ENCODE results near the gene GPR176. TPM values are rescaled to one million over a fixed set of nuclear protein-coding genes. Genes with fewer than 3 reads are reported as not detected.

The GPR176 gene
- polyA plus RNA-seq, 3 donors, result 0.08 to 0.18 TPM; not detected in 1

DNA sequence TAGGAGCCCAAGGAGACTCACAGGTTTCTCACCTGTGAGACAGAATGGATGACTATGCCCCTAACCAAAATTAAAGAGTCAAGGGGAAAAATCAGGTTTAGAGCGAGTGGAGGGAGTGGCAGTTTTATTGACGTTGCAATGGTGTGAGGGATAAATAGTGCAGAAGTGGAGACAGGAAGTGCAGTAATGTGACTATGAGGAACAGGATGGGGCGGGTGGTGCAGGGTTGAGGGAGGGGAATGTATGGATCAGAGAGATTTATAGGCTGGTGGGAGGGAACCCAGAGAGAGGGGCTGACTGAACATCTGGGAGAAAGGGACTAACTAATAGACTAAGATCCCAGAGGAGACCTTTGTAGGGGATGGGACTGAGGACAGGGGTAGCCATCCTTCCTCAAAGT is 40.3 kb upstream of the GPR176 start:
- no peak overlapping the region for H3K4me3 Mint-ChIP-seq
- H3K36me3 ChIP-seq (replicated peaks in 1 of 2; ENCODE audit: control insufficient read depth in 1 of 2, insufficient read depth in 2 of 2, low read length in 2 of 2), result peaks cover 59 to 88% of the 10 kb centered on the region in 2 donors
- H3K9me3 Mint-ChIP-seq, result peaks cover 0 to 2% (median 0%) of the 10 kb centered on the region in 7 donors
- no peak overlapping the region for H2AFZ ChIP-seq (ENCODE audit: insufficient read depth, low read depth, low read length, poor library complexity, severe bottlenecking)
- no peaks in the 10 kb centered on the region for H3K9me3 ChIP-seq (replicated peaks in 1 of 2; ENCODE audit: control insufficient read depth in 1 of 2, insufficient read depth in 1 of 2, low read length in 2 of 2)
- TF ChIP-seq, protein P1, sequence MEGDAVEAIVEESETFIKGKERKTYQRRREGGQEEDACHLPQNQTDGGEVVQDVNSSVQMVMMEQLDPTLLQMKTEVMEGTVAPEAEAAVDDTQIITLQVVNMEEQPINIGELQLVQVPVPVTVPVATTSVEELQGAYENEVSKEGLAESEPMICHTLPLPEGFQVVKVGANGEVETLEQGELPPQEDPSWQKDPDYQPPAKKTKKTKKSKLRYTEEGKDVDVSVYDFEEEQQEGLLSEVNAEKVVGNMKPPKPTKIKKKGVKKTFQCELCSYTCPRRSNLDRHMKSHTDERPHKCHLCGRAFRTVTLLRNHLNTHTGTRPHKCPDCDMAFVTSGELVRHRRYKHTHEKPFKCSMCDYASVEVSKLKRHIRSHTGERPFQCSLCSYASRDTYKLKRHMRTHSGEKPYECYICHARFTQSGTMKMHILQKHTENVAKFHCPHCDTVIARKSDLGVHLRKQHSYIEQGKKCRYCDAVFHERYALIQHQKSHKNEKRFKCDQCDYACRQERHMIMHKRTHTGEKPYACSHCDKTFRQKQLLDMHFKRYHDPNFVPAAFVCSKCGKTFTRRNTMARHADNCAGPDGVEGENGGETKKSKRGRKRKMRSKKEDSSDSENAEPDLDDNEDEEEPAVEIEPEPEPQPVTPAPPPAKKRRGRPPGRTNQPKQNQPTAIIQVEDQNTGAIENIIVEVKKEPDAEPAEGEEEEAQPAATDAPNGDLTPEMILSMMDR (IDR thresholded peaks at IDR 0.05), result no peak
- intact Hi-C loops (cut with micrococcal nuclease), result no loop called here
- H3K36me3 Mint-ChIP-seq, result peaks cover 29 to 46% of the 10 kb centered on the region in 2 donors
- H3K9ac ChIP-seq (ENCODE audit: insufficient read depth, low read length, poor library complexity, severe bottlenecking), result no peak overlapping the region
- H3K4me2 ChIP-seq (replicated peaks; ENCODE audit: extremely low read depth, low read length, poor library complexity, severe bottlenecking), result no peak overlapping the region
- no peaks in the 10 kb centered on the region for H4K20me1 ChIP-seq (ENCODE audit: insufficient read depth, low read length)
- no peak for DNase-seq
- H3K79me2 ChIP-seq (ENCODE audit: insufficient read depth, low read length), result no peaks in the 10 kb centered on the region
- peak overlapping the region in 1 of 2 donors; percentile 33 for H3K27ac ChIP-seq (ENCODE audit: low read depth in 1 of 2, low read length in 2 of 2)
- WGBS (ENCODE audit: insufficient coverage), result 20% methylated on average over 3 of the region's 3 CpGs
- H3K27me3 Mint-ChIP-seq (ENCODE audit: low read depth in 3 of 3), result no peaks in the 10 kb centered on the region
- H3K4me1 Mint-ChIP-seq, result no peaks in the 10 kb centered on the region
- H3K4me3 ChIP-seq (replicated peaks in 1 of 3; ENCODE audit: low read depth in 2 of 3, low read length in 3 of 3), result no peak overlapping the region
- H3K27me3 ChIP-seq (ENCODE audit: control insufficient read depth in 2 of 2, insufficient read depth in 2 of 2, low read length in 2 of 2), result no peaks in the 10 kb centered on the region
- no peak overlapping the region for H3K27ac Mint-ChIP-seq
- peaks cover 6 to 7% of the 10 kb centered on the region in 2 donors for H3K4me1 ChIP-seq (ENCODE audit: control insufficient read depth in 1 of 2, insufficient read depth in 2 of 2, low read length in 2 of 2)

- H3K27me3 ChIP-seq (ENCODE audit: control insufficient read depth in 2 of 2, insufficient read depth in 2 of 2, low read length in 2 of 2), result no peaks in the 10 kb centered on the region
- no peaks in the 10 kb centered on the region for H4K20me1 ChIP-seq (ENCODE audit: insufficient read depth, low read length)
- H3K27ac ChIP-seq (ENCODE audit: low read depth in 1 of 2, low read length in 2 of 2), result no peak overlapping the region
- Mint-ChIP-seq H3K27ac (no peak overlapping the region), H3K9me3 (peaks cover 0 to 2% (median 0%) of the 10 kb centered on the region in 7 donors), H3K4me3 (no peak overlapping the region), H3K4me1 (no peaks in the 10 kb centered on the region), H3K36me3 (peaks cover 31 to 48% of the 10 kb centered on the region in 2 donors), H3K27me3 (ENCODE audit: low read depth in 3 of 3) (no peaks in the 10 kb centered on the region)
- intact Hi-C loops (cut with micrococcal nuclease), result no loop called here
- no peak overlapping the region for H3K4me2 ChIP-seq (replicated peaks; ENCODE audit: extremely low read depth, low read length, poor library complexity, severe bottlenecking)
- peaks cover 6 to 7% of the 10 kb centered on the region in 2 donors for H3K4me1 ChIP-seq (ENCODE audit: control insufficient read depth in 1 of 2, insufficient read depth in 2 of 2, low read length in 2 of 2)
- no peak overlapping the region for H3K4me3 ChIP-seq (replicated peaks in 1 of 3; ENCODE audit: low read depth in 2 of 3, low read length in 3 of 3)
- no peak for DNase-seq
- WGBS (ENCODE audit: insufficient coverage), result no CpG with 5 or more reads among the region's 1 CpG
- no peak overlapping the region for H2AFZ ChIP-seq (ENCODE audit: insufficient read depth, low read depth, low read length, poor library complexity, severe bottlenecking)
- no peak overlapping the region for H3K9ac ChIP-seq (ENCODE audit: insufficient read depth, low read length, poor library complexity, severe bottlenecking)
- H3K79me2 ChIP-seq (ENCODE audit: insufficient read depth, low read length), result no peaks in the 10 kb centered on the region
- TF ChIP-seq, protein P1 (IDR thresholded peaks at IDR 0.05), result no peak
- peaks cover 61 to 88% of the 10 kb centered on the region in 2 donors for H3K36me3 ChIP-seq (replicated peaks in 1 of 2; ENCODE audit: control insufficient read depth in 1 of 2, insufficient read depth in 2 of 2, low read length in 2 of 2)
- H3K9me3 ChIP-seq (replicated peaks in 1 of 2; ENCODE audit: control insufficient read depth in 1 of 2, insufficient read depth in 1 of 2, low read length in 2 of 2), result no peaks in the 10 kb centered on the region
These were observed 39.3 kb upstream of the GPR176 start for GRCh38 chr15:39959411-39959810.
